Activated naive CD8-positive, alpha-beta T cell treated with anti-CD3 and anti-CD28 coated beads, Interleukin-2, amount 50 U/mL, for 24 hours (primary cell): ENCODE results near the gene RERE.

Experiments used
- ATAC-seq: fragments of 150-1000 bp; cut with Tn5 transposase; one replicate; pipeline ENCODE4 v1.10.0; 2021
- DNase-seq: peaks from one replicate; pipeline ENCODE4 v3.0.0; 2021
- H3K27ac Mint-ChIP-seq: one replicate; pipeline ENCODE4 v1.8.0; 2021; ENCODE audit warnings: mild to moderate bottlenecking, mixed read lengths
- H3K27me3 Mint-ChIP-seq: one replicate; pipeline ENCODE4 v1.8.0; 2021; ENCODE audit warnings: mixed read lengths
- H3K36me3 Mint-ChIP-seq: one replicate; pipeline ENCODE4 v1.8.0; 2021; ENCODE audit warnings: low read depth, mixed read lengths
- H3K4me1 Mint-ChIP-seq: one replicate; pipeline ENCODE4 v1.8.0; 2021; ENCODE audit warnings: mixed read lengths
- H3K4me3 Mint-ChIP-seq: one replicate; pipeline ENCODE4 v1.8.0; 2021; ENCODE audit warnings: mild to moderate bottlenecking, moderate library complexity, mixed read lengths
- H3K9me3 Mint-ChIP-seq: one replicate; pipeline ENCODE4 v1.8.0; 2021; ENCODE audit warnings: mixed read lengths

Gene RERE

GRCh38 chr1:8578132-8578877 is 239.1 kb downstream of the RERE start:
- no peak overlapping the region for H3K4me3 Mint-ChIP-seq
- DNase-seq (no peak), ATAC-seq (no peak)
- no peak overlapping the region for H3K27ac Mint-ChIP-seq
- peaks cover 5% of the 10 kb centered on the region for H3K36me3 Mint-ChIP-seq
- no peaks in the 10 kb centered on the region for H3K4me1 Mint-ChIP-seq
- H3K9me3 Mint-ChIP-seq: no peaks in the 10 kb centered on the region
- H3K27me3 Mint-ChIP-seq: no peaks in the 10 kb centered on the region

DNA sequence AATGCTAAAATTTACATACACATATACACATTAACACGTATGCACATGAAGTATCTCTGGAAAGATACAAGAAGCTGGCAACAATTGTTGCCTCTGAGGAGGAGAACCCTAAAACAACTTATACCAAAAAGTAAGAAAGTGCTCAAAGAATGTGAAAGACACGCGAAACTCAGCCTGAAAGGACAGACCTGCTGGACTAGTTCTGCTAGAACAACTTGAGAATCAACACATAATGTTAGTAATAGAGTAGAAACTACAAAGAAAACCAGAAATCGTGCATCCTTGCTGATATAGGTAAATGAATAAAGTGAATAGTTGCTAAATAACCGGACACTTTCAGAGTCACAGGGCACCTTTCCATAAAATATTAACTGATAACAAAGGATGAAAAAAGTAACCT is 242.5 kb downstream of the RERE start:
- Mint-ChIP-seq H3K9me3 (no peaks in the 10 kb centered on the region), H3K27ac (no peak overlapping the region), H3K4me1 (peaks cover 3% of the 10 kb centered on the region), H3K27me3 (no peaks in the 10 kb centered on the region), H3K36me3 (peaks cover 5% of the 10 kb centered on the region), H3K4me3 (no peak overlapping the region)
- DNase-seq (no peak), ATAC-seq (no peak)

DNA sequence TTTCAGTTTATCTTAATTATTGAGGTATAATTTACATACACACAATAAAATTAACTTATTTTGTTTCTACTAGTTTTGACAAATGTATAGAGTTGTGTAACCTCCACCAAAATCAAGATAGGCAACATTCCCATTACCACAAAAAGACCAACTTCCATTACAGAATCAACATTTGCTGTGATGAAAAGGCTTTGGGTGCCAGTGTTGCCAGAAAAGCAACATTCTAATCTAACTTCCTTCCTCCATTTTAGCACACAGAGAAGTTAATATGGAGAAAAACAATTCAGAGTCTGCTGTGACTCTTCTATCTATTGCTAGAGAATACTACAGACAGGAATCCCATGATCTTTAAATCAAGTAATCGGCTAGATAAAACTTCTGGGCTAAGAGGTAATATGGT is 245.3 kb downstream of the RERE start:
- Mint-ChIP-seq H3K4me3 (no peak overlapping the region), H3K27ac (no peak overlapping the region)
- no peak for DNase-seq

DNA sequence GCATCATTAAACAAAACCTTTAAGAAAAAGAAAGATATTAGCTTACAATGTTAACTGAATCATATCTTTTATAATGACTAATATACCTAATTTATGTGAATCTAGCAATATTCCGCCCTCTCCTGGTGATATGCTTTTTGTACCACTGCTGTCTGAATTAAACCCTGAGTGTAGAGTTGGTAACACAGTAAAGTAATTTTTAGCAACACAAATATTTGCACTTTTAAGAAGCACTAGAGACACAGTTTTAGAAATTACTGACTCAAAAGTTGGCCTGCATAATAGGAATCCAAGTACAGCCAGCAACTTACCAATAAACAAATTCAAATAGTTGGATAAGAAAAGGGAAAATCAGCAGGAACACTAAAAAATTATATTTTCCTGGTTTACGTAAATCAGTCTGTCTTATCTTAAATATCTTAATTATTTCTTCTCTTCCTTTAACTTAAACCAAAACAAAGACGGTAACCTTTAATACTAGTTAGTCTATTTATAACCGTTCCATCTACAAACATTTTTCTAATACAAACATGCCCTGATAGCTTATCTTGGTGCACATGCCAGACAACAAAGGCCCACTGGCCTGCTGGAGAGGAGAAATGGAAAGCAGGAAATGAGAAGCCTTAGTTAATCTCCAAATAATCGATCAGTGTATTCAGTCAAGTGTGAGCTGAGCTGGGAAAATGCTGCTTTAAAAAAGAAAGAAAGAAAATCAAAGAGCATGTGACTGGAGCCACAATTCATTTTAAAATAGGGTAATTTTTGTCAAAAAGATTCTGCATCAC is 246.0 kb downstream of the RERE start:
- ATAC-seq: no peak
- Mint-ChIP-seq H3K9me3 (no peaks in the 10 kb centered on the region), H3K27ac (no peak overlapping the region), H3K4me1 (peaks cover 3% of the 10 kb centered on the region), H3K36me3 (no peaks in the 10 kb centered on the region), H3K27me3 (no peaks in the 10 kb centered on the region), H3K4me3 (no peak overlapping the region)
- DNase-seq: no peak

More for the DNA sequence above, 245.3 kb downstream of the RERE start:
- Mint-ChIP-seq H3K4me1 (peaks cover 3% of the 10 kb centered on the region), H3K9me3 (no peaks in the 10 kb centered on the region), H3K27me3 (no peaks in the 10 kb centered on the region), H3K36me3 (peaks cover under 1% of the 10 kb centered on the region)
- ATAC-seq: no peak

GRCh38 chr1:8570465-8570864 is 247.0 kb downstream of the RERE start:
- no peak overlapping the region for H3K27ac Mint-ChIP-seq
- peaks cover 9% of the 10 kb centered on the region for H3K4me1 Mint-ChIP-seq
- no peak for DNase-seq
- H3K27me3 Mint-ChIP-seq: no peaks in the 10 kb centered on the region
- ATAC-seq: no peak
- no peaks in the 10 kb centered on the region for H3K9me3 Mint-ChIP-seq
- H3K36me3 Mint-ChIP-seq: peaks cover 4% of the 10 kb centered on the region
- H3K4me3 Mint-ChIP-seq: no peak overlapping the region

DNA sequence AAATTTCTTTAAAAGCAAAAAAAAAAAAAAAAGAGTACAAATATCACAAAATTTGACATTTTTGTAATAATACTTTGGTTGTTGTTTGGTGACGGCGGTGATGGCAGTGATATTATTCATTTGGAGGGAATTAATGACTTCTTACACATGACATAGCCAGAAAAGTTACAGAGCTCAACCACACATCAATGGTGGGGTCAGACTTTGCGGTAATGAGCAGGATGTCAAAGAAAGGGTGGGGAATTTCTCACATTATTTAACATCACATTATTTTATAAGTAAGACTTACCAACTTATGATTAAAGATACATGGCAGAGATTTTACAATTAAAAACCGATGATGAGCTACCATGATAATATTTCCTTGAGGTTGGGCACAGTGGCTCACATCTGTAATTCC is 248.2 kb downstream of the RERE start:
- no peak overlapping the region for H3K27ac Mint-ChIP-seq
- H3K4me1 Mint-ChIP-seq: peaks cover 10% of the 10 kb centered on the region
- ATAC-seq (no peak), DNase-seq (no peak)
- no peaks in the 10 kb centered on the region for H3K9me3 Mint-ChIP-seq
- H3K4me3 Mint-ChIP-seq: no peak overlapping the region
- H3K27me3 Mint-ChIP-seq: no peaks in the 10 kb centered on the region
- peaks cover 4% of the 10 kb centered on the region for H3K36me3 Mint-ChIP-seq

DNA sequence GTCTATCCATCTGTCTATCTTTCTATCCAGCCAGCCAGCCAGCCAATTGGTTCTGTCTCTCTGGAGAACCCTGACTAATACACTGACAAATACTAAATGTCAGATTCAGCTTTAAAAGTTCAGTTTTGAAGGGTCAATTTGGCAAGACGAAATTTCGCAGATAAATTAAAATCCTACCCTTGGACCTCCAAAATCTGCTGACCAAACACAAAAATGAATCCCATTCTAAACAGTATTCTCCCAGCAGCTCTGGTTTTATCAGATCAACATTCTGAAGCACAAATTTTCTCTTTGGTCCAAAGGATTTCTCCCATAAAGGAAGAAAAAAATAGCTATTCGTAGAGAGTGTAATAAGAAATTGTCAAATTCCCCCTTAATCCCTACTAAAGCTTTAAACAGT is 248.6 kb downstream of the RERE start:
- Mint-ChIP-seq H3K27ac (no peak overlapping the region), H3K36me3 (peaks cover 4% of the 10 kb centered on the region), H3K9me3 (no peaks in the 10 kb centered on the region), H3K4me3 (no peak overlapping the region), H3K27me3 (no peaks in the 10 kb centered on the region), H3K4me1 (peaks cover 12% of the 10 kb centered on the region)
- DNase-seq (no peak), ATAC-seq (no peak)

- DNase-seq: no peak
Measured at GRCh38 chr1:8567146-8567545, 250.3 kb downstream of the RERE start.

DNA sequence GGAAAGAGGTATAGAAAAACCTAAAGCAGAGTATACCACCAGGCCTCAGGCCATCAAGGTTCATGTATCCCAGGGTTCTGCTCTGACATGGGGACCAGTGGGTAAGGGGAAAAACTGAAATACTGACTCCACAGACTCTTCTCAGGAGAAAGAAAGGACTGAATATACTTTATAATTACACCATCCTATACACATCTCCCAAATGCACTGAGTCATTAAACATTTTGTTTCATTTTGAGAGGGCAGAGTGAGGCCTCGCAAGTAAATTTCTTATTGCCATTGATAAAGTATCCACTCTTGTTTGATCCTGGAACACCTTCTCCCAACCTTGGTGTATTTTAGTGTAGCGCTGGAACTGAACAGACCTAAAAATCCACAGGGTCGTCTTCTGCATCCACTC is 251.6 kb downstream of the RERE start:
- peaks cover 4% of the 10 kb centered on the region for H3K36me3 Mint-ChIP-seq
- no peak overlapping the region for H3K27ac Mint-ChIP-seq
- no peak for ATAC-seq
- peaks cover 31% of the 10 kb centered on the region for H3K4me1 Mint-ChIP-seq
- no peaks in the 10 kb centered on the region for H3K9me3 Mint-ChIP-seq
- H3K27me3 Mint-ChIP-seq: no peaks in the 10 kb centered on the region
- H3K4me3 Mint-ChIP-seq: no peak overlapping the region
- DNase-seq: no peak

More at GRCh38 chr1:8567146-8567545, 250.3 kb downstream of the RERE start:
- Mint-ChIP-seq H3K36me3 (peaks cover 4% of the 10 kb centered on the region), H3K9me3 (no peaks in the 10 kb centered on the region), H3K27ac (no peak overlapping the region), H3K4me1 (peaks cover 23% of the 10 kb centered on the region), H3K4me3 (no peak overlapping the region), H3K27me3 (no peaks in the 10 kb centered on the region)
- ATAC-seq: no peak

DNA sequence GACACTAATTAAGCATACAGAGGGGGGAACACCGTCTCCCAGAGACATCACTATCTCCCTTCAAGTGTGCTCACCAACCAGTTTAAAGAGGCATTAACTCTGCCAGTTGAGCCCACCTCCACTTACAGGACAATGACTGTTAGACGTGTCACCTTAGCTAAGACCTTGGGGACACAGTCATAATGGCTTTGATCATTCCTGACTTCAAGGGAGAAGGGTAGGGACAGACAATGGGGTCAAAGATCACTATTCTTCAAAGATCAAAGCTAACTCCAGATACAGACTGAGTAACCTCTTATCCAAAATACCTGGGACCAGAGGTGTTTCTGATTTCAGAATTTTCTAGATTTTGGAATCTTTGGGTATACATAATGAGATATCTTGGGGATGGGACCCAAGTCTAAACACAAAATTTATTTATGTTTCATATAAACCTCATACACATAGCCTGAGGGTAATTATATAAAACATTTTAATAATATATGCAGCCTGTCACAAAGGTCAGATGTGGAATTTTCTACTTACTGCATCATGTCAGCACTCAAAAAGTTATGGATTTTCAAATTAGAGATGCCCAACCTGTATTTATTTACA is 253.4 kb downstream of the RERE start:
- Mint-ChIP-seq H3K36me3 (peaks cover 4% of the 10 kb centered on the region), H3K27me3 (no peaks in the 10 kb centered on the region), H3K27ac (no peak overlapping the region), H3K9me3 (no peaks in the 10 kb centered on the region), H3K4me3 (no peak overlapping the region), H3K4me1 (peaks cover 36% of the 10 kb centered on the region)
- no peak for DNase-seq
- ATAC-seq: peak; percentile 35

GRCh38 chr1:8562881-8563865 is 254.3 kb downstream of the RERE start:
- ATAC-seq: peak; percentile 26
- peaks cover 36% of the 10 kb centered on the region for H3K4me1 Mint-ChIP-seq
- H3K4me3 Mint-ChIP-seq: no peak overlapping the region
- peaks cover 4% of the 10 kb centered on the region for H3K36me3 Mint-ChIP-seq
- H3K9me3 Mint-ChIP-seq: no peaks in the 10 kb centered on the region
- H3K27ac Mint-ChIP-seq: no peak overlapping the region
- DNase-seq: no peak
- no peaks in the 10 kb centered on the region for H3K27me3 Mint-ChIP-seq

DNA sequence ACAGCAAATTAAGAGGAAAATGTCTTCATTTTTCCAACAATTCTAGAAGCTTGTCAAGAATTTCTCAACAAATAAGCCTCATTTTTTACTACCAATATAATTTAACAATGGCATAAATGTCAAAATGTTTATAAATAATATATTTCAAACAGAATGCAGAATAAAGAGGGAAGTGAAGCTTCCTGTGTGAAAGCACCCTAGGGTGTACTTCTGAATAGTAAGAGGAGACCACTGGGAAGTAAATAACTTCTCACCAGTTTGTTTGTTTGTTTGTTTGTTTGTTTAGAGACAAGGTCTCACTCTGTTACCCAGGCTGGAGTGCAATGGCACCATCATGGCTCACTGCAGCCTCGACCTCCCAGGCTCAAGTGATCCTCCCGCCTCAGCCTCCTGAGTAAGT is 255.2 kb downstream of the RERE start:
- Mint-ChIP-seq H3K9me3 (no peaks in the 10 kb centered on the region), H3K27me3 (no peaks in the 10 kb centered on the region), H3K27ac (no peak overlapping the region), H3K4me3 (no peak overlapping the region), H3K4me1 (peaks cover 36% of the 10 kb centered on the region), H3K36me3 (peaks cover 6% of the 10 kb centered on the region)
- ATAC-seq: no peak
- no peak for DNase-seq

DNA sequence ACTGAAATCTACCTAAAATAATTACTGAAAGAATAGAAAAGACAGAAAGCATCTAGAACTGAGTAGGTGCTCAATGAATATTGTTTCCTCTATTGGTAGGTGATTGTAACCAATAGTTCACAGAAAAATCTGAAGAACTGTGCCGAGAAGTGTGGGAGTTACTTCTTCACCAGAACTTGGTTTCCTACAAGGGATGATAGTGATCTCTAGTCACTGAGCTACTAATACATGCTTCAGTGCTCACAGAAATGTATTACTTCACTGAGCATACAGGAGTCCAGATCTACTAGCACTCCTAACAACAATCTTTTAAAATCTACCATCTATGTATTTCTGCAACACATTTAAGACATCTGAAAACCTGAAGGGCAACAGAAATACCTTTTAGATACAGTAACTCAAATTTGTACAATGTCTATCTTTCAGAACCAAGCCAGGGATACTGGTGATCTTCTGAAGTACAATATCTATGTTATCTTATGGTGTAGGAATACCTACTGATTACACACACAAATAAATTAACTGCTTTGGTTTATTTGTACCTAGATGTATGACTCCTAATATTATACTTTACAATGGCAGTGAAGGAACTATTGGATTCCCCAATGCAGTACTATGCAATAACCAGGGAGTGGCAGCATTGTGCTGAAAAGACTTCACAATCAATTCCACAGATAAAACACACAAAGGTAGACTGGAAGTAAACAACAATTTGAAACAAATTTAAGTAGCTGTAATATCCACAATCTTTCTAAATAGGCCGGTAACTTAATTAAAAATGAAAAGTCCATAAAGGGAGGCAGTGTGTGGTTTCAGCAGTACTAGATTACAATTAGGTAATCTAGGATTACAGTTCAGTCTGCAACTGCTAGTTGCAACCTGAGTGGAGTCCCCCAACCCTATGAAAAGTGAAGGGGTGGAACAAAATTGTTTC is 256.6 kb downstream of the RERE start:
- peaks cover 7% of the 10 kb centered on the region for H3K36me3 Mint-ChIP-seq
- H3K9me3 Mint-ChIP-seq: no peaks in the 10 kb centered on the region
- H3K4me1 Mint-ChIP-seq: peaks cover 36% of the 10 kb centered on the region
- no peaks in the 10 kb centered on the region for H3K27me3 Mint-ChIP-seq
- H3K27ac Mint-ChIP-seq: no peak overlapping the region
- ATAC-seq: peak; percentile 61
- no peak overlapping the region for H3K4me3 Mint-ChIP-seq
- no peak for DNase-seq
